H1 (cell line): Measurements from ENCODE around the gene PARD3. TPM values are rescaled to one million over a fixed set of nuclear protein-coding genes. Genes with fewer than 3 reads are reported as not detected.

Experiments used
- EP300 ChIP-seq, 2 experiments: IDR thresholded peaks; 1 replicate in 1 of 2; 2 replicates in 1 of 2; pipeline ENCODE4 v1.6.1; 2011 to 2012; ENCODE audit warnings: low read depth in 2 of 2, low read length in 2 of 2, mild to moderate bottlenecking in 2 of 2, borderline replicate concordance in 1 of 2, inconsistent platforms in 1 of 2, moderate library complexity in 1 of 2
- MAFK ChIP-seq: IDR thresholded peaks from 2 replicates; pipeline ENCODE4 v1.6.1; 2012; ENCODE audit warnings: low read depth, mild to moderate bottlenecking, improper control_type of control experiment, low read length
- RAD21 ChIP-seq, 2 experiments: IDR thresholded peaks in 1 of 2; conservative IDR thresholded peaks in 1 of 2; 2 replicates each; pipeline ENCODE4 v1.6.1; 2011; ENCODE audit warnings: low read depth in 2 of 2, low read length in 2 of 2, improper control_type of control experiment in 1 of 2, inconsistent platforms in 1 of 2, mild to moderate bottlenecking in 1 of 2, moderate library complexity in 1 of 2
- SP4 ChIP-seq: IDR thresholded peaks from 2 replicates; pipeline ENCODE4 v1.6.1; 2012; ENCODE audit warnings: low read length, inconsistent platforms
- SUZ12 ChIP-seq: fragments of 200-600 bp; sonication (generic); IDR thresholded peaks from 2 replicates; pipeline ENCODE4 v1.6.1; 2012; ENCODE audit warnings: mild to moderate bottlenecking, inconsistent platforms, low read length, moderate library complexity, mixed read lengths
- polyA plus RNA-seq, 7 experiments: library from polyadenylated mRNA; depleted of rRNA in 3 of 7; stranded (reverse) in 5 of 7; unstranded in 2 of 7; fragments of >200 nt in 5 of 7; fragments of 200-250 nt in 2 of 7; gene quantifications; 1 replicate in 5 of 7; 2 replicates in 1 of 7; 4 replicates in 1 of 7; pipeline versions ENCODE4 v1.2.1 to v1.2.3, GENCODE V29; 2011 to 2013; ENCODE audit warnings: missing spikeins in 2 of 7, mixed read lengths in 2 of 7
- total RNA-seq: library from RNA; stranded (reverse); fragmentation: NEBNext Ultra II Directional; extraction: Animal tissue kit (Norgen Biotek cat#: 25700); gene quantifications from 2 replicates; pipeline ENCODE4 v1.2.1, GENCODE V29; 2021

The PARD3 gene
- total and polyA plus RNA-seq, 2 of the 8 experiments (the other 6 are each of a cell fraction or from before 2014, with no cell fraction given) = 19.7 to 49.1 TPM

DNA sequence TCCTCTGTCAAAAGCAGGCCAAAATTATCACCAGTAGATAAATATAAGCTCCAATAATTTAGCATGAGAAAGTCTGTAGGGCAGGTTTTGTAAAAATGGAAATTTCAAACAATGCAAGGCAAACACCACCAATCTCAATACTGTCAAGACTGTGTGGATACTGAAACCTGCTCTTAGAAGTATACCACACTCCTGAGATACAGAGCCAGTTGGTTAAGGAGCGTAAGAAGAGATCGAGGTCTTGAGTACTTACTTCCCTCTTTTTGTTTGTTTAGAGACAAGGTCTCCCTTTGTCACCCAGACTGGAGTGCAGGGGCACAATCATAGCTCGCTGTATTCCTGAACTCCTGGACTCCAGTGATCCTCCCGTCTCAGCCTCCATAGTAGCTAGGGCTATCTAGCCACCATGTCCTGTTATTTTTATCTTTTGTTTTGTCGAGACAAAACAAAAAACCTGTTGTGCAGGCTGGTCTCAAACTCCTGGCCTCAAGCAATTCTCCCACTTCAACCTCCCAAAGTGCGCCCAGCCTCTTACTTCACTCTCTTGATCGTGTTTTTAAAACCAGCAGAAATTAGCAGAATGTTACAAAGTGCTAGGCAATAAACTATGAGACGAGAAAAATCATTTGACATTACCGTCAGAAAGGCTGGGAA lies 205.7 kb downstream of the PARD3 start (continued):
- no peak for TF ChIP-seq MAFK
- TF ChIP-seq SP4 = no peak
- no peak for TF ChIP-seq RAD21 (IDR thresholded peaks at IDR 0.05 in 1 of 2, conservative IDR thresholded peaks at IDR 0.05 in 1 of 2; ENCODE audit: low read depth in 2 of 2, low read length in 2 of 2)
- TF ChIP-seq EP300 (IDR thresholded peaks at IDR 0.05; ENCODE audit: borderline replicate concordance in 1 of 2, low read depth in 2 of 2, low read length in 2 of 2) = no peak
- no peak for TF ChIP-seq SUZ12
- TF ChIP-seq, all 59 proteins: peak for 0
